Fibroblast of peridontal ligament (primary cell): ENCODE measurements around the gene GSG1L.
"Not testable (repeated sequence)": the region's sequence is repeated elsewhere in the genome, so short reads cannot be mapped to it uniquely, and the experiment has no call there.

Source experiments
- DNase-seq: peaks from one replicate; pipeline ENCODE4 v3.0.0-alpha.2; 2010; ENCODE audit errors: extremely low read depth

Gene GSG1L

DNA sequence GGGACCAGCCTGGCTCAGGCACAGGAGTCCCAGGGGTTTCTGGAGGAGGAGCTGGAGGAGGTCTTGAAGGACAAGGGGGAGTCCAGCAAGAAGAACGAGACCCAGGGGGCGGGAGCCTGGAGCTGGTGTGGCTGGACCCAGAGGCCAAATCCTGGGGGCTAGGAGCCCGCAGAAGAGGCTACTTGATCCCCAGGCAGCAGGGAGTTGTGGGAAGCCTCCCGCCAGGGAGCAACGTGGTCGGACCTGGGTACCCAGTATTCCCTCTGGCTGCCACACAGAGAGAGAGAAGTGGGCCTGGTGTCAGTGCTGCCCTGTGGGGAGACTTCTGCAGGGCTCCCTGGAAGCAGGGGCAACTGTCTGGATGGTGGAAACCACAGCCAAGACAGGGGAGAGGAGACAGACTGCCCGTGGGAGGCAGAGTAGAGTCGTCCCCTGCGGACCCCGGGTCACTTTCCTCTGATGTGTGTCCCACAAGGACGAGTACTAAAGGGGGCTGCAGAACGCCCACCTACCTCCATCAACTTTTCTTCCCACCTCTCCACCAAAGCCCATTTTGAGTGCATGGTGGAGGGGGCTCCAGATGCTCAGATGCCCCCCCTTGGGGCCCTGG, 160.4 kb downstream of the GSG1L start:
- DNase-seq = no peak

DNA sequence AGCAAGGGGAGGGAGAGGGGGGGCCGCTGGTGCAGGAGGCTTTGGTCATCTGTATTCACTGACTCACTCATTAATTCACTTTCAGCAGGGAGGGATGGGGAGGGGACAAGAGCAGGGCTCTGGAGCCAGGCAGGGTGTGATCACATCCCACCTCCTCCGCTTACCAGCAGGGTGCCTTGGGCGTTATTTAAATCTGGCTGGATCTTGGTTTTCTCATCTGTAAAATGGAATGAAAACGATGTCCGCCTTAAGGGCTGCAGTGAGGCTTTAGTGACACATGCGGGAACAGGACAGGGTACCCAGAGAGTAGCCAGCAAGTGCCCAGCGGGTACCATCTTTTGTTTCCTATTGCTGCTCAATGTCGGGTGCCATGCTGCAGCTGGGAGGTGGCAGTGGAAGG, 161.0 kb downstream of the GSG1L start:
- no peak for DNase-seq

DNA sequence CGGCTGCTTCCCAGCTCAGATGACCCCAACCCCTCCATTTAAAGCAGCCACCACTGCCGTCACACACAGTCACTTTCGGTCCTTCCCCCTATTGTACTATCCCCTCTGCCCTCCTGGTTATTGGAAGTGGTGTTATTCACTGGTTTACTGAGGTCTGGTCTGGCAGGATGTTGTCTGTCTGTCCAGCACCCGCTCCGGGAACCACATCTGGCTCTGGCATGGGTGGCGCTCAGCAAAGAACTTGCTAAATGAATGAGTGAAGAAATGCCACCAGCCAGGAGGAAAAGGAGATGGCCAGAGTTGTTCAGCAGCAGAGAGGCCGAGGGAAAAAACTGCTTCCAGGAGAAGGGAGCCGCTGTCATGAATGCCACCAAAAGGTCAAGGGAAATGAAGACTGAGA, 161.6 kb downstream of the GSG1L start:
- no peak for DNase-seq

DNA sequence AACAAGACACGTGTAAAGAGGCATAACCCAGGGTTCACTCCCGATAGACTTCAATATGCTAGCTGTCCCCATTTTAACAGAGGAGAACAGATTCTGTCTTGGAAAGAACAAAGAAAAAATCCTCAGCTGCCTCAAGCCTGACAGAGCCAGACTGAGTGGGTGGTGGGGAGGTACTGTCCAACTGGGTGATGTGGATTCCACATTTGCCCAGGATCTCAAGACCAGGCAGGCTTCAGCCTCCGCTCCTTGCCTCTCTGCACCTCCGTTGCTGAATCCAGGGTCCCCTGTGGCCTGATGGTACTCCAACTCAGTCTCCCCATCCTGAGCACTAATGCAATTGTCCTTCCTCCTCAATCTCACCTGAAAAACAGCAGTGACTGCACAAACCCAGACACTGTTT, 163.8 kb downstream of the GSG1L start:
- no peak for DNase-seq

DNA sequence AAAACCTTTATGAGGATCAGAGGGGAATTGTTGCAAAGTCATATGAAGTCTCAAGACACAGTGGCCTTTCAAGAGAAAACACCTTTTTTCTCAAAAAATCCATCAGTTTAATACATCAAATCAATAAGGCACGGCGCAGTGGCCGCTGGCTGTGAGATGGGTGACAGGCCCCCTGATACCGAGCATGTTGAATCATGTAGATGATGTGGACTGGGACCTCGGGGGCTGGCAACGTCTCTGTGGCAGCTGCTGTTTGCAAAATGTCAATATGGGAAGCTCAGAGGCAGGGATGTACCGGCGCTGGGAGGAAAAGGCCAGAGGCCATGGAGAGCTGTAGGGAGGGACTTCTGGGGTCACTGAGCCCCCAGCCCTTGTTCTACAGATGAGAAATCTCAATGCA, 169.1 kb downstream of the GSG1L start:
- DNase-seq = no peak

DNA sequence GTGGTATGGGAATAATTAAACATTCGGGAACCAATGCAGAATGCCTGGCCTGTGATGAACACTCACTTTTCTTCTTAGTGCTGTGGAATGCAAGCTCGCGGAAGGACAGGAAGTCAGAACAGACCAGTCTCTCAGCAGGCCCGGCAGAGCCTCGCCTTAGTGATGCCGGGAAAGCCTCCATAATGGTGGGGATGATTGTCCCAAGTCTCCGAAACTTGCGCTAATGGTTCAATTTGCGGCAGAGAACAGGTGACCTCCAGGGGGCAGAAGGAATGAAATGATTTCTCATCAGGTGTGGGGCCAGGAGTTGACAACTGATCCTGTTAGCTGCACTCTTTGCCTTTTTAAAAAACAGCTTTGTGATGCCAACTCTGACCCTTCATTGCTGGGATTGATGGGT, 170.6 kb downstream of the GSG1L start:
- no peak for DNase-seq

DNA sequence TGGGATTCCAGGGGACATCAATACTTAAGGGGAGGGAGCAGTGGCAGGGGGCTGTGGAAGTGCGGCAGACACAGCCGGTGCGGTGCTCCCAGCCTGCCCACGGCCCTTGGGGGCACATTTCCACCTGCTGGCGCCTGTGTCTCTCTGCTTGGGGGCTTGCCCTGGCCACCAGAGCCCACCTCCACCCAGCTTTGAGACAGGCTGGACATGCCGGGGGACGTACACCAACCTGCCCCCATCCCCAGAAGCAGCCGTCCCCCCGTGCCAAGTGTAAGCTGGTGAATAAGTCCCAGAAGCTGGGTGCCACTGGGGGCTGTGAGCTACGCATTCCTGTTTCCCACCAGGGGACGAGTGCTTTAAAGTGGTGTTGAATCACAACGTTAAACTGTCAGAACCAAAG, 172.6 kb downstream of the GSG1L start:
- DNase-seq = no peak

DNA sequence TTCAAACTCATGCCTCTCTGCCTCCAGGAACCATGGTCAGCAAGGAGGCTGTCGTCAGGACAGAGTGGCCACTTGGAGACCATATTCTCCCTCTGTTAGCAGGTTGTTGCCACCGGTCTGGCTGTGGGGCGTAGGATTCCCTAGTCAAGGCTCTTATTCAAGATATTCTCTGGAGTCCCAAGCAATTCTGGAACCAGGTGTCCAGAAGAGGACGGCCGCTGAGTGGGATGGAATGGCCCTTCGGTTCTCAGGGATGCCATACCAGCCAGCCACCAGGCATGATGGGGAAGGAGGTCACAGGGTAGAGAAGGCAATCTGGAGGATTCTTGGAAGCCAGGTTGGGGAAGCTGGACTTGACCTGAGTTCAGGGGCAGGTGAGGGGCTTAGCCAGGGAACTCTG, 173.5 kb downstream of the GSG1L start:
- DNase-seq = no peak

DNA sequence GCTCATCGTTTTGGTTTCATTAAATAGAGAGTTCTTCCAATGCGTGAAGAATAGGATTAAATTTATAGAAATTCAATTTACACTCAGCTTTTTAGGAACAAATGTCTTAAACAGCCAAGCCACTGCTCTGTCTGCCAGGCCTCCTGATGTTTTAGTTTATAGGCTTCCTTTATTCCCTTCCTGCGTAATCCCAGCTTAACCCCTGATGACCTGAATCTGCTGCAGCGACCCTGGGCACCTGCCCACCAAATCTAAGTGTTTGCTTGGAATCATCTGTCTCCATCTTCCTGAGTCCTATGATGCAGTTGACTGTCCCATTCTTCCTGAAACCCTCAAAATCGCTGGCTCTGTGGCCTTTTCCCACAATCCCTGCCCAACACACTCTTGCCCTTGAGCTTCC, 179.9 kb downstream of the GSG1L start:
- DNase-seq = no peak

DNA sequence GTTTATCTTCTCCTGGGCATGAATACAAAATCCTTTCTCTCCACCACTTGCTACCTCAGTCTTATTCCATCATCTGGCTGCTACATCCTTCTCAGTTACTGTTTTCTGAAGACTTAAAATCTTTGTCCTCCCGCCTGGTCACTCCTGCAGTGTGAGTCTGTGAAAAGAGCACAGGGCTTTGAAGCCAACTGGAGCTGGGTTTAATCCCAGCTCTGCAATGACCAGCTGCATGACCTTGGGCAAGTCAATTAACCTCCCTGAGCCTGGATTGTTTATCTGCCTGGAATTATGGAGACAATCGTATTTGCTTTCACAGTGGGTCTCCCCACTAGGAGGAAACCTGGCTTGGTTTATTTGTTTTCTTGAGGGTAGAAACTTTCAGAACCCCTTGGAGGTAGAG, 183.2 kb downstream of the GSG1L start:
- DNase-seq = no peak

DNA sequence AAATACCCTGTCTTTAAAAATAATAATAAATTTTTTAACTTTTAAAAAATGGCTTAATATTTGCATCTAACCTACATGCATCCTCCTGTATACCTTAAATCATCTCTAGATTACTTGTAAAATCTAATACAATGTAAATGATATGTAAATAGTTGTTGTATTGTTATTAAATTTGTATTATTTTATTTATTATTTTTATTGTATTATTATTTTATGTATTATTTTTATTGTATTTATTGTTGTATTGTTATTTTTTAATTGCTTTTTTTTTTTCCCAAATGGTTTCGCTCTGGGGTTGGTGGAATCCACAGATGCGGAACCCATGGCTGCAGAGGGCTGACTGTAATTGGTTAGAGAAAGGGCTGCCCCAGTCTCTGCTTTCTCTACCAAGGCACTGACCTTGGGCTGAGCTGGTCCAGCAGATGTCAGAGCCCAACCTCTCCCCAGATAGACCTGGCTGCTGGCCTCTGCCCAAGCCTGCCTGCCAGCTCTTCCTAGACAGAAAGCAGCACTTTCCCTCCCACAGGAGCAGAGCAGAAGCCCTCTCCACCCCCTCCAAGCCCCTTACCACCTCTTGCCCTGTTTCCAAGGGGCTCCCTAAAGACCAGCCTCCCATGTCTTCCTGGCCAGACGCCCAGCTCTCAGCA, 183.8 kb downstream of the GSG1L start:
- no peak for DNase-seq

DNA sequence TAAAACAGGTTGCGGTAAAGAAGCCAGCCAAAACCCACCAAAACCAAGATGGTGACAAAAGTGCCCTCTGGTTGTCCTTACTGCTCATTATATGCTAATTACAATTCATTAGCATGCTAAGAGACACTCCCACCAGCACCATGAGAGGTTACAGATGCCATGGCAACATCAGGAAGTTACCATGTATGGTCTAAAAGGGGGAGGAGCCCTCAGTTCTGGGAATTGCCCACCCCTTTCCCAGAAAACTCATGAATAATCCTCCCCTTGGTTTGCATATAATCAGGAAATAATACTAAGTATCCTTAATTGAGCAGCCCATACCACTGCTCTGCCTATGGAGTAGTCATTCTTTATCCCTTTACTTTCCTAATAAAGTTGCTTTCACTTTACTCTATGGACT, 190.9 kb downstream of the GSG1L start:
- not testable (repeated sequence) for DNase-seq

DNA sequence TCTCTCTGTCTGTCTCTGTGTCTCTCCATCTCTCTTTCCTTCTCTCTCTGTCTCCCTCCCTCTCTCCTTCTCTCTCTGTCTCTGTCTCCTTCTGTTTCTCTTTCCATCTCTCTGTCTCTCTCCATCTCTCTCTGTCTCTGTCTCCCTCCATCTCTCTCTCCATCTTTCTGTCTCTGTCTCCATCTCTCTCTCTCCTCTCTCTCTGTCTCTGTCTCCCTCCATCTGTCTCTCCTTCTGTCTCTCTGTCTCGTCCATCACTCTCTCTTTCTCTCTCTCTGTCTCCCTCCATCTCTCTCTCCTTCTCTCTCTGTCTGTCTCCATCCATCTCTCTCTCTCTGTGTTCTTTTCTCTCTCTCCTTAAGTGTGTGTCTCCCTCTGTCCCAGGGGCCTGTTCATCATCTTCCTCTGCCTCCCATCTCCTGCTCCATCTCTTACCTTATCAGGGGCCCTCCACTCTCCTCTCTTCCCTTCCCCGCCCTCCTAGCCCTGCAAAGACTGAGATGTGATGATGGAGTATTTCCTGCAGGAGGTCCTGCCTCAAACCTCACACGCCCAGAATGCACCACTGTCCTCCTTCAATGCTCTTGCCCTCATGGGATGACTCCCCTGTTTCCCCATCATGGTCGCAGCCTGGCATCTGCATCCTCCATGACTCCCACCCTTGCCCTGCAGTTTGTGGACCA, 193.3 kb downstream of the GSG1L start:
- DNase-seq = no peak

DNA sequence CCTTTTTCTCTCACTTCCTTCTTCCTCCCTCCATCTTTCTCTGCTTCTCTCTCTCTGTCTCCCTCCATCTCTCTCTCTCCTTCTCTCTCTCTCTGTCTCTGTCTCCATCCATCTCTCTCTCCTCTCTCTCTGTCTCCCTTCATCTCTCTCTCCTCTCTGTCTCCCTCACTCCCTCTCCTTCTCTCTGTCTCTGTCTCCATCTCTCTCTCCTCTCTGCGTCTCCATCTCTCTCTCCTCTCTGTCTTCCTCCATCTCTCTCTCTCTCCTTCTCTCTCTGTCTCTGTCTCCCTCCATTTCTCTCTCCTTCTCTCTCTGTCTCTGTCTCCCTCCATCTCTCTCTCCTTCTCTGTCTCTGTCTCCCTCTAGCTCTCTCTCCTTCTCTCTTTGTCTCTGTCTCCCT, 194.1 kb downstream of the GSG1L start:
- no peak for DNase-seq

DNA sequence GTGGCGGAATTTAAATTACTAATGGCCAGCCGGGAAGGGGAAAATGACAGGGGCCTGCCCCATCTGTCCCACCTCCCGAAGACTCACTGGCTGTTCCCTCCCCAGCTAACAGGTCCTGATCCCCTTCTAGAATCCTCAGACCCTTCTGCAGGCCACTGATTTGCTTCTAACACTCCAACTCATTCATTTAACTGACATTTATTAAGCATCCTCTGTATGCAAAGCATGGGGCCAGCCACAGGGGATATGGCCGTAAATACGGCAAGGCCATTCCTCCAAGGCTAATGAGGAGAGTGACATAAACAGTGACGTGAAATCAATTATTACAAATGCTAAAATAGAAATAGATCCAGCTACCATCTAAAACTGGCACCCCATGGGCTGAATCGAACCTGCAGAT, 195.3 kb downstream of the GSG1L start:
- DNase-seq = no peak

DNA sequence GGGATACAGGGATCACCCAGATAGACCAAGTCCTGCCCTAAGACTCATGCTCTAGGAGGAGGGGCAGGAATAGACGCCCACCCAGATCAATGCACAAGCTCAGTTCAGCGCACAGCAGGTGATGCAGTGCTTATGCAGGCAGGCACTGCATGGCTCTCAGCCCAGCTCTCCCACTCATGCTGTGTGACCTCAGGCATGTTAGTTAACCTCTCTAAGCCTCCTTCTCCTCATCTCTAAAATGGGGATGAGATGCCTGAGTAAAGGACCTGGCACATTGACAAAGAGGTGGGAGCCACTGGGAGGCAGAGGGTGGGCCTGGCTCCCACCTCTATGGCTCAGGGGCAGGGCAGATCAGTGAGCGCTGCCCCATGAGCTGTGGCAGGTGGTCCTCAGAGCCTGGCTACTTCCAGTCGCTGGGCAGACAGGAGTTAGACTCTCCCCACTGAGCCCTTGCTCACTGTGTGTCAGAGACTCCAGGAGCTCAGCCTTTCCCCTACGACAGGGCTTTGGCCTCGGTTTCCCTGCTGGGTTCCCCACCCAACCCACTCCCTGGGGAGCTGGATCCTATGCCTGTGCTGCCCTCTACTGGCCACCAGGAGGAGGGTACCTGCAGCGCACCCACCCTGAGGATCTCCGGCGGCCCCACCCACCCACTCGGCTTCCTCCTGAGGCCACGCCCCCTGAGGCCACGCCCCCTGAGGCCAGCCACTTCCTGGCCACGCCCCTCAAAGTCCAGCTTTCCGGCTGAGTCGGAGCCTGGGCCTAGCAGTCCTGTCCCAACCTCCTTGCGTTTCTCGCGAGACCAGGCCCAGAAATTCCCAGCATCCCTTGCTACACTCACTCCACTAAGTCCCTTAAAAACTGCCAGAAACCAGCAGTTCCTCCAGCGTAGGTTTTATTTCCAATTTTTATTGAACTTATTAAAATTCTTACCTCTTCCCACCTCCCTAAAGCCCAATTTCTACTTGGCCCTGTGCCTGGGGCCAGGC, 196.1 kb downstream of the GSG1L start:
- peak; percentile 1 for DNase-seq

DNA sequence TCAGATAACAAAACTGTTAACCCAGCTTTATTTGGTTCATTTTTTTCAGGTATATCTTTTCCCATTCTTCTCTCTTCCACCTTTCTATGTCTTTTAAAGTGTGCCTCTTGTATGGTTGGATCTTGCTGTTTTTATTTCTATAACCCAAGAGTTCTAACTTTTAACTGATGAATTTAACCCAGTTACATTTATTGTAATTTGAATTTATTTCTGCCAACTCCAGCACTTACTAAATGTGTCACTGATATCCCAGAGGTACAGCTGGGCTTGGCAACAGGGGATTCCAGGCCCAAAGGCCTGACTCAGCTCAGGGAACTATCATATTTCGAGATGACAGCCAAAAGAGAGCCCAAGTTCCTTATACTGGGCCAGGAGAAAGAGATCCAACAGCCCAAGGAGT, 200.1 kb downstream of the GSG1L start:
- DNase-seq = no peak

DNA sequence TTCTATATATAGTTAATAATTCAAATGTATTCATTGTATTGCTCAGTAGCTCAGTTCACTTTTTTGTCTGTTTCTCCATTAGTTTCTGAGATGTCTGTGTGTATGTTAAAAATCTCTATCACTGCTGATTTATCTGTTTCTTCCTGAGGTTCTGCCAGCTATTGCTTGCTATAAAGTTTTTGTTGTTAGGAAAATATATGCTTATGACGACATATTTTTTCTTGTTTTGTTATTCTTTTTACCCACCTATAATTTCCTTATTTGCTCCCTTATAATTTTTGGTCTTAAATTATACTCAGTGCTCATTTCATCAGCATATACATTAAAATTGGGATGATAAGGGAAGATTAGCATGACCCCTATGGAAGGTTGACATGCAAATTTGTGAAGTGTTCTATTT, 200.6 kb downstream of the GSG1L start:
- DNase-seq = no peak

DNA sequence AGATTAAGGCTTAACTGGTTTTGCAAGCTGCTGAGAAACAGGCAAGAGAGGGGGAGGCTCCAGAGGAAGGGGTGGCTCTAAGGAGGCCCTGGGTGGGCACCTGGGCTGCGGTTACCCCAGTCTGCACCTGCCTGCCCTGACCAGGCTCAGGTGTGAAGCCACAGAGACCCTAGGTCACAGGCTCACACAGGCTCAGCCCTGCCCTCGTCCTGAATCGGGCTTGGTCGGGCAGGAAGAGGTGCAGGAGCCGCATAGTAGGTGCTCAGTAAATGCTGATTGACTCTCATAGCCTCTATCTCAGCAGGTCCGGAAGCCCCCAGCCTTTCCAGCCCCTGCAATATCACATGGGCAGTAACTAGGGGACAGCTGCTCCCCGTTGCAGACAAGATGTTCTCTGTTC, 203.4 kb downstream of the GSG1L start:
- DNase-seq = no peak

DNA sequence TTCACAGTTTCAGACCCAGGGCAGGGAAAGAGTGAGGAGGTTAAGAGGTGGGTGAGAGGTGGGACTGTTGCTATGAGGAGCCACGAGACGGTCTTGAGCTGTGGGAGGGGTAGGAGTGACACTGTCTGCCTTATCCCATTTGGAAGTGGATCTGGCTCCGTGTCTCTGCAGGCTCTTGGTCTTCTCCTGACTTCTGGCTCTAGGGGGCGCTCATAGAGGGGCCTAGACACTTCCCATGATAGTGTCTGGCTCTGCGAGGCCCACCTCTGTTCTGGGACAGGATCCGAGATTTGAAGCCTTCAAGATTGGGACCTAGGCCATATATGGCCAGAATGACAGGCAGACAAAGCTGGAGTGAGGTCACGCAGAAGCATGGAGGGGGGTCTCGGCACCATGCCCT, 204.5 kb downstream of the GSG1L start:
- DNase-seq = no peak

DNA sequence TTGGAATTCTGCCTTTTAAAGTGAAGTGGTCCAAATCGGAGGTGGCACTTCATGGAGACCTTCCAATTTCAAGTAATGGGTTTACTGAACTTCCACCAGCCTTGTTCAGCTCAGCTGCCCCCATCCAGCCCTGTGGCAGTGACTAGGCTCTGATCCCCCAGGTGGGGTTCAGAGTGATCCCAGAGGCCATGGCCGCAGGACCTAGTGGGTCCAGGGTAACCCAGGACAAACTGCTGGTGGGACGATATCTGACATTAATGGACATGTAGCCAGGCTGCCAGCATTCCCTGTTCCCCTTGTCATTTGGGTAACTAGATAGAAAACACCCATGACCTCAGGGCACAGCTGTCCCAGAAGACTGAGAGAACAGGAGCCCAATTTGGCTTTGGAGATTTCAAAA, 209.9 kb downstream of the GSG1L start:
- no peak for DNase-seq

DNA sequence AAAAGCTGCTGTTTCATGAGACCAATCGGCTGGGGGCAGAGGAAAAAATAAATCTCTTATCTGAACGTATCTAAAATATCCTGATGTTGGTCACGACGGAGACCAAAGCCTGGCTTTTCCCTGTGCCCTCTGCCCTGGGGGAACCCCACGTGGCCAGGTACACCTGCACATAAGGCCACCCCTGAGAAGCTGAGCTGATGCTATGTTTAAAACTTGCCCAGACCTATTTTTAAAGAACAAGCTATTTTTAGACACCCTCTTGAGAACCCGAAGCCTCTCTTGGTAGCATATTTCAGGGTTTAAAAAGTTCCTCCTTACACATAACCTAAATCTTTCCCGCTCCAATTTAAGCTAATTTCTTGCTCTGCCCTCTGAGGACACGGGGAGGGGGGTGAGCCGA, 210.4 kb downstream of the GSG1L start:
- DNase-seq = no peak
